Measurements from ENCODE around the gene OSBPL6. TPM values are rescaled to one million over a fixed set of nuclear protein-coding genes. Genes with fewer than 3 reads are reported as not detected.
A peak's percentile ranks its signal among the peaks of the same experiment; 100 is the strongest.

OSBPL6 gene
- total RNA-seq, 1 donor from 2014 or later = 7.9 TPM

- DNase-seq (no peak), ATAC-seq (no peak)
- Histone ChIP-seq H3K4me3 (no peak overlapping the region), H3K27ac (no peak overlapping the region), H3K4me1 (peaks cover 6% of the 10 kb centered on the region), H3K27me3 (ENCODE audit: low read depth) (no peaks in the 10 kb centered on the region), H3K36me3 (no peaks in the 10 kb centered on the region), H3K9me3 (no peaks in the 10 kb centered on the region)
- intact Hi-C loops (cut with DNase I) = no loop called here
- no peak for TF ChIP-seq CTCF (IDR thresholded peaks at IDR 0.05)
These were observed 104.5 kb downstream of the OSBPL6 start for GRCh38 chr2:178298785-178299212.

- H3K9me3 ChIP-seq = no peaks in the 10 kb centered on the region
- no peaks in the 10 kb centered on the region for H3K36me3 ChIP-seq
- H3K27me3 ChIP-seq (ENCODE audit: low read depth) = no peaks in the 10 kb centered on the region
- intact Hi-C loops (cut with DNase I) = no loop called here
- no peak overlapping the region for H3K4me3 ChIP-seq
- H3K27ac ChIP-seq = no peak overlapping the region
- TF ChIP-seq CTCF (IDR thresholded peaks at IDR 0.05) = no peak
- ATAC-seq = peak; percentile 79 to 80
- peak; percentile 45 for DNase-seq
- H3K4me1 ChIP-seq = peaks cover 10% of the 10 kb centered on the region
These were observed 107.4 kb downstream of the OSBPL6 start for GRCh38 chr2:178301649-178302238.

- no peak overlapping the region for H3K4me3 ChIP-seq
- H3K4me1 ChIP-seq = peaks cover 8% of the 10 kb centered on the region
- ATAC-seq (no peak), DNase-seq (no peak)
- intact Hi-C loops (cut with DNase I) = no loop called here
- H3K9me3 ChIP-seq = no peaks in the 10 kb centered on the region
- no peaks in the 10 kb centered on the region for H3K27me3 ChIP-seq (ENCODE audit: low read depth)
- H3K27ac ChIP-seq = no peak overlapping the region
- no peaks in the 10 kb centered on the region for H3K36me3 ChIP-seq
- no peak for TF ChIP-seq CTCF (IDR thresholded peaks at IDR 0.05)
These were observed 110.0 kb downstream of the OSBPL6 start for GRCh38 chr2:178304333-178304732.

GRCh38 chr2:178306352-178307073 is 112.2 kb downstream of the OSBPL6 start:
- intact Hi-C loops (cut with DNase I) = no loop called here
- peak; percentile 65 for TF ChIP-seq CTCF (IDR thresholded peaks at IDR 0.05)
- DNase-seq (peak; percentile 64), ATAC-seq (peak; percentile 83 to 88)
- no peak overlapping the region for H3K4me3 ChIP-seq
- H3K27ac ChIP-seq = no peak overlapping the region
- peaks cover 6% of the 10 kb centered on the region for H3K4me1 ChIP-seq
- H3K36me3 ChIP-seq = no peaks in the 10 kb centered on the region
- no peaks in the 10 kb centered on the region for H3K27me3 ChIP-seq (ENCODE audit: low read depth)
- no peaks in the 10 kb centered on the region for H3K9me3 ChIP-seq

- DNase-seq = no peak
- H3K27me3 ChIP-seq (ENCODE audit: low read depth) = no peaks in the 10 kb centered on the region
- H3K4me3 ChIP-seq = no peak overlapping the region
- no peaks in the 10 kb centered on the region for H3K36me3 ChIP-seq
- no peak for ATAC-seq
- peaks cover 6% of the 10 kb centered on the region for H3K4me1 ChIP-seq
- no peaks in the 10 kb centered on the region for H3K9me3 ChIP-seq
- no peak overlapping the region for H3K27ac ChIP-seq
- TF ChIP-seq CTCF (IDR thresholded peaks at IDR 0.05) = no peak
- intact Hi-C loops (cut with DNase I) = no loop called here
These were observed 113.3 kb downstream of the OSBPL6 start for GRCh38 chr2:178307650-178308049.

Data from lower lobe of right lung (tissue), 2 donors.